ENCODE measurements around the gene ESCO1. TPM values are rescaled to one million over a fixed set of nuclear protein-coding genes. Genes with fewer than 3 reads are reported as not detected.

ESCO1 gene
- total and polyA plus RNA-seq, 2 of the 13 experiments (the other 11 are each of a cell fraction or from before 2014, with no cell fraction given) = 6.3 to 19.4 TPM

- TF ChIP-seq MAZ (IDR thresholded peaks at IDR 0.05; ENCODE audit: borderline replicate concordance, low read depth, low read length) (no peak; the same call in 1 of the 2 replicates), MAZ (CRISPR knock-in tag; IDR thresholded peaks at IDR 0.05; ENCODE audit: low read depth) (peak; percentile 86), FIP1L1 (IDR thresholded peaks at IDR 0.05; ENCODE audit: borderline replicate concordance, insufficient read depth, low read depth, low read length) (no peak), ATF6 (CRISPR knock-in tag; conservative IDR thresholded peaks at IDR 0.05) (no peak), ZNF3 (CRISPR knock-in tag; IDR thresholded peaks at IDR 0.05) (no peak), ZSCAN30 (CRISPR knock-in tag; IDR thresholded peaks at IDR 0.05) (0 out of 2 replicates have a peak, but pooled peaks have one; percentile 38), ZNF574 (CRISPR knock-in tag; IDR thresholded peaks at IDR 0.05) (peak; percentile 100), ATF2 (CRISPR knock-in tag; IDR thresholded peaks at IDR 0.05) (peak; percentile 84; the same call in 1 of the 2 replicates), ZBTB20 (CRISPR knock-in tag; IDR thresholded peaks at IDR 0.05; ENCODE audit: borderline replicate concordance, low read depth) (peak; percentile 90; the same call in 1 of the 2 replicates), ZSCAN25 (CRISPR knock-in tag; IDR thresholded peaks at IDR 0.05) (peak; percentile 67; the same call in 1 of the 2 replicates), ZNF775 (CRISPR knock-in tag; IDR thresholded peaks at IDR 0.05; ENCODE audit: borderline replicate concordance) (0 out of 2 replicates have a peak, but pooled peaks have one; percentile 67), ZNF607 (CRISPR knock-in tag; IDR thresholded peaks at IDR 0.05; ENCODE audit: borderline replicate concordance) (peak; percentile 89), SNAPC5 (CRISPR knock-in tag; IDR thresholded peaks at IDR 0.05; ENCODE audit: borderline replicate concordance) (peak; percentile 34), ZNF232 (CRISPR knock-in tag; IDR thresholded peaks at IDR 0.05; ENCODE audit: borderline replicate concordance) (peak; percentile 90)
These were observed 11.9 kb upstream of the ESCO1 start, which contains the start of gene SNRPD1 (continued) for GRCh38 chr18:21612125-21613039.
